HAP-1 (cell line): ENCODE data around the gene MIGA1.
A peak's percentile ranks its signal among the peaks of the same experiment; 100 is the strongest.
"Not testable (repeated sequence)": the region's sequence is repeated elsewhere in the genome, so short reads cannot be mapped to it uniquely, and the experiment has no call there.

Experiments used
- DNase-seq, 2 experiments: peaks; one replicate each; pipeline ENCODE4 v3.0.0-alpha.2; 2016 to 2020; ENCODE audit warnings: low spot score in 2 of 2
- H3K27me3 ChIP-seq: fragments of 250-450 bp; sonication (Bioruptor Pico); 2 replicates; pipeline ENCODE4 v1.5.1; 2020; ENCODE audit warnings: low read depth, mild to moderate bottlenecking, moderate library complexity
- H3K36me3 ChIP-seq: fragments of 250-450 bp; sonication (Bioruptor Pico); replicated peaks from 2 replicates; pipeline ENCODE4 v1.5.1; 2020; ENCODE audit warnings: mild to moderate bottlenecking
- H3K4me1 ChIP-seq: fragments of 250-450 bp; sonication (Bioruptor Pico); 2 replicates; pipeline ENCODE4 v1.5.1; 2020; ENCODE audit warnings: mild to moderate bottlenecking
- H3K4me3 ChIP-seq: fragments of 250-450 bp; sonication (Bioruptor Pico); 2 replicates; pipeline ENCODE4 v1.5.1; 2020; ENCODE audit warnings: mild to moderate bottlenecking, moderate library complexity
- H3K9me3 ChIP-seq: fragments of 250-450 bp; sonication (Bioruptor Pico); 2 replicates; pipeline ENCODE4 v1.5.1; 2020; ENCODE audit warnings: mild to moderate bottlenecking, moderate library complexity
- in situ Hi-C: fragments of 300-500 bp; cut with MboI; formaldehyde crosslinking; loops from 3 replicates; pipeline ENCODE4 v1.14.3; 2020; ENCODE audit warnings: low sequenced_read_pairs, inconsistent platforms, mixed read lengths

The MIGA1 gene

DNA sequence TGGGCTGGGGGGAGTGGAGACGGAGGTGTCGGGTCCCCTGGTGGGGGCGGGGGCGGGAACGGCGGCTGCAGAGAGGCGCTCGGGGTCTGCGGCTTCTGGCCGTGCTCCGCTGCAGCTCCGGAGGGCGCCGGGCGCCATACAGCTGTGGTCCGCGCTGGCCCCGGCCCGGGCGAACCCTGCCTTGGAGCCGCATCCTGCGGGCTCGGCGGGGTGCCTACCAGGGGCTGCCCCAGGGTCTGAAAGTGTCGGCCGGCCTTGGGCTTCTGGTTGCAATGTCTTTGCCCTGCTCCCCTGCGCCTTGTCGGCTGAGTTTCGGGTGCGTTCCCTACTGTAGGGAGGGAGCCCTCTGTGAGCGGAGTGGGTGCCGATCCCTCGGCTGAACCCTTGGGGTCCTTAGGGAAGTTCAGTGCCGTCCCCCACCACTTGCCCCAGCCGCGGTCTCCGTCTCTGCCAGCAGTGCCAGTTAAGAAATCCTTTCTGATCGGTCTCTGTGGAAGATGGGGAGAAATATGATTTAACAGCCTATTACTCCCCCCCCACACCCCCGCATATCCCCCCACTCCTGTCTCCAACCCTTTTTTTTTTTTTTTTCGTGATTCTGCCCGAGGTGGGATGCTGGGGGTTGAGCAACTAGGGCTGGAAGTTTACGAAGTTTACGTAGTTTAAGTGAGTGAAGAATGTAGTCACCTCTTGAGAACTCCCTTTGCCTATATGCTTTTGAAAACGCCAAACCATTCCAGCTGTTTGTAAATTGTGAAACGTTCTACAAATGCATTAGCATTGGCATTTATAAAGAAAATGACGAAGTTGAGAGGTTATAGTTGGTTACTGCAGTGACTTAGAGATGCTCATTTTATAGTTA, 109.6 kb downstream of the MIGA1 start:
- peaks cover 15% of the 10 kb centered on the region for H3K4me1 ChIP-seq
- H3K27me3 ChIP-seq: no peaks in the 10 kb centered on the region
- H3K9me3 ChIP-seq: no peaks in the 10 kb centered on the region
- no peaks in the 10 kb centered on the region for H3K36me3 ChIP-seq
- DNase-seq: peak in 1 of 2 experiments; percentile 49
- in situ Hi-C loops: no loop called here
- peak overlapping the region; percentile 65 for H3K4me3 ChIP-seq

DNA sequence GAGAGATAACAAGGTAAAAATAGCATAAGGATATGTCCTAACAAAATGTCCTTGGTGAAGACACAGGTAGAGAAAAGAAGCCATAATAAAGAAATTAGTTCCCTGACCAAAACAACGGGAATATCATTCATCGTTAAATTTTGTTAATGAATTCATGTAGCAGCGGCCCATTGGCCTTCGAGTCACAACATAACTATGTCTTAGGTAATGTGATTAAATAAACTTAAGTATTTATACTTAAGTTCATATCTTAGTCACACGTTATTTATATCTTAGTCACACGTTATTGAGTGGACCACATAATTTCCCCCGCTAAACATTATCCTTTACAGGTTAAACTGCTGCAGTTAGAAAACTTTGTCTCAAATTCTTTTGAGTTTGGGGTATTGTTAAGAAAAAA, 110.2 kb downstream of the MIGA1 start:
- DNase-seq: no peak
- in situ Hi-C loops: no loop called here
- peaks cover 15% of the 10 kb centered on the region for H3K4me1 ChIP-seq
- no peaks in the 10 kb centered on the region for H3K9me3 ChIP-seq
- peak overlapping the region; percentile 65 for H3K4me3 ChIP-seq
- H3K27me3 ChIP-seq: no peaks in the 10 kb centered on the region
- no peaks in the 10 kb centered on the region for H3K36me3 ChIP-seq

DNA sequence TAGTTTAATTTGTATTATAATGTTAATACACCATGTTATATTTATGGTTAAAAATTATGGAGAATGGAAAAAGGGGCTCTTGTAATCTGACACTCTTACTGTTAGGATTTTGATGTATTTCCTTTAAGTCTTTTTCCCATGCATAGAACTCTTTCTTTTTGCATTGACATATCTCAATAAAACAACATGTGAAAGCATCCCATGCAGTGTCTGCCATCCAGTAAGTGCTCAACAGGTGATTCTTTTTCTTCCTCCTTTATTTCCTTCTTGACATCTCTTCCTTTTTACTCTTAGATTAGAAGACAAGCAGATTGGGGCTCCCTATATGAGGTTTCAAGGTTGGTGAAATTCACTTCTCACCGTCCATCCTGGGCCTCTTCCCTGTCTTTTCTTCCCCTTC, 111.8 kb downstream of the MIGA1 start:
- in situ Hi-C loops: no loop called here
- Histone ChIP-seq H3K4me1 (peaks cover 15% of the 10 kb centered on the region), H3K9me3 (no peaks in the 10 kb centered on the region), H3K36me3 (no peaks in the 10 kb centered on the region), H3K27me3 (no peaks in the 10 kb centered on the region), H3K4me3 (no peak overlapping the region)
- no peak for DNase-seq

DNA sequence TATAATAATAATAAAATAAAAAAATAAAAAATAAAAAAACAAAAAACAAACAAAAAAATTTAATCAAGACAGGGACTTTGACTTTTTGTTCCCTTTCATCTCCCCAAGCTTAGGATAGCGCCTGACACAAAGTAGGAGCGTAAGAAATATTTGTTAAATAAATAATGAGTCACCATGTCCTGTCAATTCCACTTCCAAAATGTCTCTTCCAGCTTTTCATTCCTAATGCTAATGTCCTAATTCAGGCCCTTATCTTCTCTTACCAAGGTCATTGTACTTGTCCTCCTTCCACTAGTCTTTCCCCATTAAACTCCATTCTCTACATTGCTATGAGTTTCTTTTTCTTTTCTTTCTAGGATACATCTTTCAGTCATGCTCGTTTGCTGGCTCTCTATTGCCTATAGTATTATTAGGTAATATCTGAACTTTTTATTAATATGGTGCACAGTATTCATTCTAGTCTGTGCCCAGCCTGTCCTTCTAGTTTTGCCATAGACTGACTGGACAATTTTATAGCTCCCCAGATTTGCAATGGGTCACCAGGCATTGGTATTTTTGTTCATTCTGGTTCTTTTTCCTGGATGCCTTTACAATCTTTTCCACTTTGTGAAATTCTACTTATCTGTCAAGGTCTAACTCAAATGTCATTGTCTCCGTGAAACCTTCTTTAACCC, 120.3 kb downstream of the MIGA1 start:
- Histone ChIP-seq H3K4me1 (no peaks in the 10 kb centered on the region), H3K36me3 (no peaks in the 10 kb centered on the region), H3K4me3 (no peak overlapping the region), H3K27me3 (no peaks in the 10 kb centered on the region), H3K9me3 (no peaks in the 10 kb centered on the region)
- in situ Hi-C loops: no loop called here
- no peak for DNase-seq

DNA sequence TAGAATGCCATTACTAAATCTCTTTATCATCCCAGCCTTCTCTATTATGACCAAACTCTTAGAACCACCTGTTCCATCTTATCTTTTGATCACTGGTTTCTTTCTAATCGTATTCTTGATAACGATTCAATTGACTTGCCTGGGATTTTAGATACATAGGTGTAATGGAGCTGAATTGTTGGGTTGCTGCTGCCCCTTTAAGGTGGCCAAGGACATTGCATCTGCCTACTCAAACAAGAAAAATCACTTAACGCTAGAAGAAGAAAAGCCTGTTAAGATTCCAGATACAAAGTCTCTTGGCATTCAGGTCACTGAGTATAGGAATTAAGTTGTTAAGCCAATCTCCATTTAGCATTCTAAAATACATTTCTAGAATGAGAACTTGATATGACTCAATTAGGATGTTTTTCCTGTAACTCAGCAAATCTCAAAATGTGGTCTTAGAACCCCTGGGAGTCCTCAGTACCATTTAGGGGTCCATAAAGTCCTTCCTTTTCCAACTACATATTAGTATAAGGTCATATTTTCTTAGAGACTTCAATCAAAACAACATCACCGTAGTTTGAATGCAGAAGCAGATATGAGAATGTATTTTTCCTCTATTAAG, 121.3 kb downstream of the MIGA1 start:
- in situ Hi-C loops: no loop called here
- DNase-seq: peak; percentile 50 to 59
- no peaks in the 10 kb centered on the region for H3K36me3 ChIP-seq
- no peaks in the 10 kb centered on the region for H3K4me1 ChIP-seq
- H3K27me3 ChIP-seq: no peaks in the 10 kb centered on the region
- no peak overlapping the region for H3K4me3 ChIP-seq
- no peaks in the 10 kb centered on the region for H3K9me3 ChIP-seq

DNA sequence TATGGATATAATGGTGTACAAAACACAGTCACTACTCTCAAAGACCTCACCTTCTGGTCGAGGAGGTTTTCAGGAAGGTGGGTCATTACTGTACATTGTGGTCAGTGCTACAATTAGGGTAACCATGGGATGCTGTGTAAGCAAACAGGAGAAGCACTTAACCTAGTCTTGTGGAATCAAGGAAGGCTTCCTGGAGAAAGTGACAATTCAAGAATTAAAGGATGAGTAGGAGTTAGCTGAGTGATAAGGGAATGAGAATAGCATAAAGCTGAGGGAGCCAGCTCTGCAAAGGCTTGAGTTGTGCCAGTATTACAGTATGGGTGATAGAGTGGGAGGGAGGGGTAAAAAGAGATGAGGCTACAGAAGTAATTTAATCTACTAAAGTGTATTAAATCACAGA, 126.2 kb downstream of the MIGA1 start:
- H3K4me1 ChIP-seq: no peaks in the 10 kb centered on the region
- no peaks in the 10 kb centered on the region for H3K36me3 ChIP-seq
- no peaks in the 10 kb centered on the region for H3K9me3 ChIP-seq
- no peaks in the 10 kb centered on the region for H3K27me3 ChIP-seq
- no peak for DNase-seq
- in situ Hi-C loops: no loop called here
- H3K4me3 ChIP-seq: no peak overlapping the region

DNA sequence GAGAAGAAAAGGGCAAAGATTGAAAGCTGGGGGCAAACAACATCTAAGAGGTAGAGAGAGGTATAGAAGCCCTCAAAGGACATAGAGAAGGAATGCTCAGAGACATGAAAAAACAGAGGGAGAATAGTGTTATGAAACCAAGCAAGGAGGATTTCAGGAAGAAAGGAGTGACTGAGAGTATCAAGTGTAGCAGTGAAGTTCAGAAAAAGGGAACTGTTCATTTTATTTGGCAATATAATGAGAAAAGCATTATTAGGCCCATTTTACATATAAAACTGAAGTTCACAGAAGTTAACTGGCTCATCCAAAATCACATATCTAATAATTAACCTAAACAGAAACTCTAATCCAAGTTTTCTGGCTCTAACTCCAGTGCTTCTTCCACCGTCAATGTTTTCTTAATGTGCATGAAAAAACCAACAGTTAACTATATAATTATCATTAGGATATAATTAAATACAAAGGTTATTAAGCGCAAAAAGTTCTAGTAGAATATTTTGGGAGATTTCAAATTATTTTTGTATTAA, 126.6 kb downstream of the MIGA1 start:
- in situ Hi-C loops: no loop called here
- no peak overlapping the region for H3K4me3 ChIP-seq
- no peak for DNase-seq
- no peaks in the 10 kb centered on the region for H3K36me3 ChIP-seq
- H3K27me3 ChIP-seq: no peaks in the 10 kb centered on the region
- no peaks in the 10 kb centered on the region for H3K9me3 ChIP-seq
- no peaks in the 10 kb centered on the region for H3K4me1 ChIP-seq

DNA sequence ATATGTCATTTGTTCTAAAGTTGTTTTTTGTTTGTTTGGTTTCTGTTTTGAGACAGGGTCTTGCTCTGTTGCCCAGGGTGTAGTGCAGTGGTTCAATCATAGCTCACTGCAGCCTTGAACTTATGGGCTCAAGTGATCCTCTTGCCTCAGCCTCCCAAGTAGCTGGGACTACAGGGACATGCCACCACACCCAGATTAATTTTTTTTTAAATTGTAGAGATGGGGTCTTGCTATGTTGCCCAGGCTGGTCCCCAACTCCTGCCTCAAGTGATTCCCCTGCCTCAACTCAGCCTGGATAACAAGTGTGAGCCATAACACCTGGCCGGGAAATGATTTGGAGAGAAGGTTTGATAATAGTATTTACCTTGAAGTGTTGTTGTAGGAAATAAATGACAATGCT, 127.2 kb downstream of the MIGA1 start:
- no peaks in the 10 kb centered on the region for H3K36me3 ChIP-seq
- no peak overlapping the region for H3K4me3 ChIP-seq
- in situ Hi-C loops: no loop called here
- no peak for DNase-seq
- no peaks in the 10 kb centered on the region for H3K9me3 ChIP-seq
- no peaks in the 10 kb centered on the region for H3K27me3 ChIP-seq
- H3K4me1 ChIP-seq: no peaks in the 10 kb centered on the region

DNA sequence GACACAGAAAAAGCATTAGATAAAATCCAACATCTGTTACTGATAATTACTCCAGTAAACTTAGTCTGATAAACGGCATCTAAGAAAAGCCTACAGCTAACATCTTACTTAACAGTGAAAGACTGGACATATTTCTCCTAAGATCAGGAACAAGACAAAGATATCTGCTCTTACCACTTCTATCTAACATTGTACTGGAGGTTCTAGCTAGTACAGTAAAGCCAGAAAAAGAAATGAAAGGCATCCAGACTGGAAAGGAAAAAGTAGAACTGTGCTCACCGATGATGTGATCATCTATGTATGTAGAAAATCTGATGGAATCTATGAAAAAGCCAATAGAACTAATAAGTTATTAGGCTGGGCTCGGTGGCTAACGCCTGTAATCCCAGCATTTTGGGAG, 130.7 kb downstream of the MIGA1 start:
- no peaks in the 10 kb centered on the region for H3K27me3 ChIP-seq
- no peaks in the 10 kb centered on the region for H3K36me3 ChIP-seq
- H3K4me1 ChIP-seq: no peaks in the 10 kb centered on the region
- DNase-seq: no peak
- in situ Hi-C loops: no loop called here
- H3K9me3 ChIP-seq: no peaks in the 10 kb centered on the region
- no peak overlapping the region for H3K4me3 ChIP-seq

DNA sequence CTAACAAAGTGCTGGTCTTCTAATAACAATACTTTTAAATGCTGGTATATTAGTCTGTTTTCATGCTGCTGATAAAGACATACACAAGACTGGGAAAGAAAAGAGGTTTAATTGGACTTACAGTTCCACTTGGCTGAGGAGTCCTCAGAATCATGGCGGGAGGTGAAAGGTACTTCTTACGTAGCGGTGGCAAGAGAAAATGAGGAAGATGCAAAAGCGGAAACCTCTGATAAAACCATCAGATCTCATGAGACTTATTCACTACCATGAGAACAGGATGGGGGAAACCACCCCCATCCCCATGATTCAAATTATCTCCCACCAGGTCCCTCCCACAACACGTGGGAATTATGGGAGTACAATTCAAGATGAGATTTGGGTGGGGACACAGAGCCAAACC, 139.5 kb downstream of the MIGA1 start:
- H3K4me1 ChIP-seq, H3K36me3 ChIP-seq, in situ Hi-C loops, H3K4me3 ChIP-seq, DNase-seq, H3K27me3 ChIP-seq, H3K9me3 ChIP-seq: not testable (repeated sequence)

DNA sequence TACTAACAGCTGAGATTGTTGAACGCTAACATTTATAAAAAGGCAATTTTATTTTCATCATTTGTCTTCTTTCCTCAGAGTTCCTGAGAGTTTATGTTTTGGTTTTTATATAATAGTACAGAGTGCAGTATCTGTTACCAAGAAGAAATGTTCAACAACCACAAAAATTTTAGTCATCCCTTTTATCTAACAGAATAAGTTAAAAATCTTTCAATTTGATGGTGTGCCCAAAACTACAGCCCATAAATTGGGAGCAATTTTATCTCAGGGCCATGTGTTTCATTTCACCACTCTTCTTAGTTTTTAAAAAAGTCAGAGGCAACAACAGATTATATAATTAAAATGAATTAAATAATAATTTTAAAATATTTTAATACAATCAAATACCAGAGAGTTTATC, 146.1 kb downstream of the MIGA1 start:
- in situ Hi-C loops: no loop called here
- H3K9me3 ChIP-seq: no peaks in the 10 kb centered on the region
- H3K36me3 ChIP-seq: no peaks in the 10 kb centered on the region
- H3K27me3 ChIP-seq: no peaks in the 10 kb centered on the region
- no peak overlapping the region for H3K4me3 ChIP-seq
- no peaks in the 10 kb centered on the region for H3K4me1 ChIP-seq
- no peak for DNase-seq

DNA sequence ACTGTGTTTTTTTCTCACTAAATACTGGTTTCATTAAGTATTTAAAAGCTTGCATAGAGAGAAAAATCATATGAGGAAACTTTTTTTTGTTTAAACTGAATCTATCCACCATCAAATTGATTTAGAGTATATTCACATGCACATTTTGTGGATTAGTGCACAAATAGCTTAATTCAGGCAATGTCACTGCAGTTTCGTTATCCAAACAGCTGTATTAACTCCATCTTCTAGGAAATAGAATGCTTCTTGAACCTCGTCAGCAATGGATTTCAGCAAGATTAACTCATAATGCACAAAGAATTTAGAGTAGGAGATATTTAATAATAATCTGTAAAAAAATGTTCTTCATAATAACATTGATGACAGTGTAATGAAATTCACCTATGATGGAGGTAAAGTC, 146.5 kb downstream of the MIGA1 start:
- Histone ChIP-seq H3K9me3 (no peaks in the 10 kb centered on the region), H3K4me1 (no peaks in the 10 kb centered on the region), H3K36me3 (no peaks in the 10 kb centered on the region), H3K27me3 (no peaks in the 10 kb centered on the region), H3K4me3 (no peak overlapping the region)
- no peak for DNase-seq
- in situ Hi-C loops: no loop called here

DNA sequence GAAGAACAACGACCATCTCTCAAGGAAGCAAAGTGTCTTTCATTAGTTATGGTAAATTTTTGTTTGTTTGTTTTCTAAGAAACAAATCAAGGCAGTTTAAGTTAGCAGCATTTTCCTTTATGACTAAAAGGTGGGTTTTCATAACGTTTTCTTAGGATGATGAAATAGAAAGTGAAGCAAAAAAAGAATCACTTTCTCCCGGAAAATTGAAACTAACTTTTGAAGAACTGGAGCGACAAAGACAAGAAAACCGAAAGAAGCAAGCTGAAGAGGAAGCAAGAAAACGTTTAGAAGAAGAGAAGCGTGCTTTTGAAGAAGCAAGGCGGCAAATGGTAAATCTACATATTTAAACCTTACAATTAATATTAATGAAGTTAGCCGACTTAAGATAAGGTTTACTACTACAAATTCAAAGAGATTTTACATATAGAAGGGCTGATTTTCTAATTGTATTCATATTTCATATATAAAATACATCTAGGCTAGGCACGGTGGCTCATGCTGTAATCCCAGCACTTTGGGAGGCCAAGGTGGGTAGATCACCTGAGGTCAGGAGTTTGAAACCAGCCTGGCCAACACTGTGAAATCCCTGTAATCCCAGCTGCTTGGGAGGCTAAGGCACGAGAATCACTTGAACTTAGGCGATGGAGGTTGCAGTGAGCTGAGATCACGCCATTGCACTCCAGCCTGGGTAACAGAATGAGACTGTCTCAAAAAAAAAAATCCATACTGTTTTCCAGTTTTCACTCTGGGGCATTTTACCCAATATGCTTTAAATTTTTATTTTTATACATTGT, 147.3 kb downstream of the MIGA1 start:
- H3K4me3 ChIP-seq: no peak overlapping the region
- H3K9me3 ChIP-seq: no peaks in the 10 kb centered on the region
- DNase-seq: no peak
- in situ Hi-C loops: no loop called here
- no peaks in the 10 kb centered on the region for H3K4me1 ChIP-seq
- H3K27me3 ChIP-seq: no peaks in the 10 kb centered on the region
- no peaks in the 10 kb centered on the region for H3K36me3 ChIP-seq
